ENCODE results near the gene TRIM17. TPM values are rescaled to one million over a fixed set of nuclear protein-coding genes. Genes with fewer than 3 reads are reported as not detected.

TRIM17 gene
- total and polyA plus RNA-seq, 2 donors from 2014 or later: 1.3 to 6.5 TPM

DNA sequence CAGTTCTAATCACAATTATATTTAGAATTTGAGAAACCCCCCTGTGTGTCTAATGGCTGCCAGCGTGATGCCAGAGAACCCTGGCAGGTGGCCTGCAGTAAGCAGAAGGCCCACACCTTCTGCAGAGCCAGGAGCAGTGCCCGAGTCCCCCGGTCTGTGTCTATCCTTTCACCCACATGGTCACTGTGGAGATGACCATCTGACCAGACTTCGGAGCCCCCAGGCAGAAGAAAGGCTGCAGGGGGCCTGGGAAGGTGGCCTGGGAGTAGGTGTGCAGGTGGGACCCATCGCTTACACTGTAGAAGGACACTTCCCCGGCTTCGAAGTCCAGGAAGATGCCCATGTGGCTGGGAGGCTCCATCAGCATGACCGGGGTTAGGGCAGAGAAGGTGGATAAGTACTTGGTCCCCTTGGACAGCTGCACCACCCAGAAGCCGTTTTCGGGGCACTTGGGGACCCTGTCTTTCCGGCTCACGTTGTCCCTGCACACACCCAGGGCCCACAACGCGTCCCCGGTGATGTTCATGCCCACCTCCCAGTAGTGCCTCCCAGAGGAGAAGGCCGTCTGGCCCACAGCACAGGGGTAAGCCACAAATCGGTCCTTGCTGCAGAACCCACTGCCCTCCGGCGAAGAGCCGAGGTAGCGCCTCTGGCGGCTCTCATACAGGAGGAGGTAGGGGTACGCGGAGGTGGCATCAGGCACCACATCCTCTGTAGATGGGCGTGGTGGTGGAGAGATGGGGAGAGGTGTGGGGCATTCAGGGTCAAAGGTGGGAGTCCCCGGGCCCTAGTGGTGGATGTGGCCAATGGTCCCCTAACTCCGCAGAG lies 8.4 kb downstream of the TRIM17 start:
- FAIRE-seq (no peak), DNase-seq (peak in 1 of 5 donors; percentile 70)
- H3K27ac ChIP-seq (ENCODE audit: low read depth in 2 of 2, low read length in 2 of 2): no peak overlapping the region
- H3K4me3 ChIP-seq (ENCODE audit: low read length in 3 of 3): no peak overlapping the region
- peaks cover 2 to 29% (median 10%) of the 10 kb centered on the region in 3 donors for H3K4me1 ChIP-seq (ENCODE audit: control insufficient read depth in 2 of 3, insufficient read depth in 2 of 3, low read depth in 1 of 3, low read length in 3 of 3)
- no peaks in the 10 kb centered on the region for H3K9me3 ChIP-seq (ENCODE audit: control insufficient read depth in 2 of 3, insufficient read depth in 1 of 3, low read length in 3 of 3)
- intact Hi-C loops (cut with DNase I): no loop called here
- H3K36me3 ChIP-seq (ENCODE audit: control insufficient read depth in 2 of 3, insufficient read depth in 3 of 3, low read length in 3 of 3): no peaks in the 10 kb centered on the region
- no peaks in the 10 kb centered on the region for H3K27me3 ChIP-seq (ENCODE audit: control insufficient read depth, insufficient read depth, low read length)
- TF ChIP-seq, protein P1, sequence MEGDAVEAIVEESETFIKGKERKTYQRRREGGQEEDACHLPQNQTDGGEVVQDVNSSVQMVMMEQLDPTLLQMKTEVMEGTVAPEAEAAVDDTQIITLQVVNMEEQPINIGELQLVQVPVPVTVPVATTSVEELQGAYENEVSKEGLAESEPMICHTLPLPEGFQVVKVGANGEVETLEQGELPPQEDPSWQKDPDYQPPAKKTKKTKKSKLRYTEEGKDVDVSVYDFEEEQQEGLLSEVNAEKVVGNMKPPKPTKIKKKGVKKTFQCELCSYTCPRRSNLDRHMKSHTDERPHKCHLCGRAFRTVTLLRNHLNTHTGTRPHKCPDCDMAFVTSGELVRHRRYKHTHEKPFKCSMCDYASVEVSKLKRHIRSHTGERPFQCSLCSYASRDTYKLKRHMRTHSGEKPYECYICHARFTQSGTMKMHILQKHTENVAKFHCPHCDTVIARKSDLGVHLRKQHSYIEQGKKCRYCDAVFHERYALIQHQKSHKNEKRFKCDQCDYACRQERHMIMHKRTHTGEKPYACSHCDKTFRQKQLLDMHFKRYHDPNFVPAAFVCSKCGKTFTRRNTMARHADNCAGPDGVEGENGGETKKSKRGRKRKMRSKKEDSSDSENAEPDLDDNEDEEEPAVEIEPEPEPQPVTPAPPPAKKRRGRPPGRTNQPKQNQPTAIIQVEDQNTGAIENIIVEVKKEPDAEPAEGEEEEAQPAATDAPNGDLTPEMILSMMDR (IDR thresholded peaks at IDR 0.05; ENCODE audit: borderline replicate concordance, extremely low read depth, insufficient read depth): no peak
- H3K9ac ChIP-seq (ENCODE audit: low read length in 3 of 3): no peak overlapping the region

DNA sequence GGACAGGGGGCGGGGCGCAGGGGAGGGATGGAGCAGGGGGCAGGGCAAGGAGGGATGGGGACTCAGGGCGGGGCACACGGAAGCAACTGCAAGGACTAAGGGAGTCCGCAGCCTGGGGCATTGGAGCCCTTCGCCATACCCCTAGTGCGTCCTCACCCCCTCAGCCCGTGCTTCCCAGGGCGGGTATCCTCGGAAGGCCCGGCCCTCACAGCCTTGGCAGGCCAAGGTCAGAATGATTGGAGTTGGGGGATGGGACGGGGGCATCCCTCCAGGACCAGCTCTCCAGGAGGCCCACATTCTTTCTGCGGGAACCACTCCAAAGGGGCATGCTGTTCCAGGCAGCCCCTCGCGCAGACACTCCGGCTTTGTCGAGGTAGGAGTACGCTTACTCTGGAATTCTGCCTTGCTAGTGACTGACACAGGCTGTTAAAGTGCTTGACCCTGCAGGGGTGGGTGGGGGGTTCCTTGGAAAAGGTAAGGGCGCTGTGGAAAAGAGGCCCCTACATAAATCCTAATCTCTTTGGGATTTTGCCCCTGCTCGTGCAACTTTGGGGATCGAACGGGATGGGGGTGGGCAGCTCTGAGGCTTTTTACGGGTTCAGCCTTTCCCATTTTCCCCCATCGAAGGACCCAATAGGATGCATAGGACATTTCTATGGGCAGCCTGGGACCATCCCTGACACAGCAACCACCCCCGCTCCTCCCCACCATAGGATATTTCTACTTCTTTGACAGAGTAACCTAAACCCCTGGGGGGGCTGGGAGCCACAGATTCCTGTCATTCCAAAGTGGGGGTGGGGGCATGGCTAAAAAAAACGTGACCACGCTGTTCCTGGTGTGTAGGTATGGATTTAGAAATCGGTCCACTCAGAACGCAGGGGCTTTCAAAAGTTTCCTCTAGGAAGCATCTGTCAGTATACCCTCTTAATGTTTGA lies 9.3 kb downstream of the TRIM17 start:
- TF ChIP-seq, protein P1 (IDR thresholded peaks at IDR 0.05; ENCODE audit: borderline replicate concordance, extremely low read depth, insufficient read depth): no peak
- Histone ChIP-seq H3K27me3 (ENCODE audit: control insufficient read depth, insufficient read depth, low read length) (no peaks in the 10 kb centered on the region), H3K9me3 (ENCODE audit: control insufficient read depth in 2 of 3, insufficient read depth in 1 of 3, low read length in 3 of 3) (no peaks in the 10 kb centered on the region), H3K4me1 (ENCODE audit: control insufficient read depth in 2 of 3, insufficient read depth in 2 of 3, low read depth in 1 of 3, low read length in 3 of 3) (peaks cover 2 to 33% (median 10%) of the 10 kb centered on the region in 3 donors), H3K27ac (ENCODE audit: low read depth in 2 of 2, low read length in 2 of 2) (peak overlapping the region in 1 of 2 donors; percentile 41), H3K9ac (ENCODE audit: low read length in 3 of 3) (peak overlapping the region in 2 of 3 donors; percentile 36 to 51), H3K36me3 (ENCODE audit: control insufficient read depth in 2 of 3, insufficient read depth in 3 of 3, low read length in 3 of 3) (peaks cover 0 to 3% (median 0%) of the 10 kb centered on the region in 3 donors), H3K4me3 (ENCODE audit: low read length in 3 of 3) (peak overlapping the region; percentile 66 to 86 (median 71))
- intact Hi-C loops (cut with DNase I): no loop called here
- DNase-seq (peak in 1 of 5 donors; percentile 21), FAIRE-seq (no peak)

DNA sequence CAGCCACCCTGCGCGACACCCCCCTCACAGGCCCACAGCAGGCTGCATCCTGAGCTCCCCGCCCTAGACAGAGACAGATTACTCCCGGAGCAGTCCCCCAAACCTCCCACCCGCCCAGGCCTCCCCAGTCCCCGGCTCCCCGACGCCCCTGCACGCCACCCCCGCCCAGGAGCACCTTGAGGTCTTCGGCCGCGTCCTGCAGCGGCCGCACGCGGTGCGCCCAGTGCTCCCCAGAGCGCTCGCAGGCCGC lies 10.8 kb downstream of the TRIM17 start:
- peaks cover 2 to 33% (median 10%) of the 10 kb centered on the region in 3 donors for H3K4me1 ChIP-seq (ENCODE audit: control insufficient read depth in 2 of 3, insufficient read depth in 2 of 3, low read depth in 1 of 3, low read length in 3 of 3)

More for the DNA sequence above, 10.8 kb downstream of the TRIM17 start:
- Histone ChIP-seq H3K27me3 (ENCODE audit: control insufficient read depth, insufficient read depth, low read length) (no peaks in the 10 kb centered on the region), H3K9ac (ENCODE audit: low read length in 3 of 3) (peak overlapping the region in 2 of 3 donors; percentile 30 to 58), H3K4me3 (ENCODE audit: low read length in 3 of 3) (peak overlapping the region; percentile 63 to 76 (median 72)), H3K36me3 (ENCODE audit: control insufficient read depth in 2 of 3, insufficient read depth in 3 of 3, low read length in 3 of 3) (peaks cover 0 to 3% (median 0%) of the 10 kb centered on the region in 3 donors), H3K27ac (ENCODE audit: low read depth in 2 of 2, low read length in 2 of 2) (no peak overlapping the region), H3K9me3 (ENCODE audit: control insufficient read depth in 2 of 3, insufficient read depth in 1 of 3, low read length in 3 of 3) (no peaks in the 10 kb centered on the region)
- FAIRE-seq (no peak), DNase-seq (peak in 1 of 5 donors; percentile 79)
- intact Hi-C loops (cut with DNase I): no loop called here
- TF ChIP-seq, protein P1 (IDR thresholded peaks at IDR 0.05; ENCODE audit: borderline replicate concordance, extremely low read depth, insufficient read depth): no peak
